ENCODE results near the gene RASSF5.

The RASSF5 gene

GRCh38 chr1:206514813-206515387 is 7.6 kb downstream of the RASSF5 start:
- Mint-ChIP-seq H3K4me3 (peak overlapping the region in 1 of 3 experiments; percentile 2), H3K27me3 (ENCODE audit: low read depth) (peaks cover 33% of the 10 kb centered on the region), H3K36me3 (ENCODE audit: low read depth) (no peaks in the 10 kb centered on the region), H3K27ac (peak overlapping the region in 2 of 3 experiments; percentile 77 to 90), H3K9me3 (no peaks in the 10 kb centered on the region), H3K4me1 (peaks cover 64% of the 10 kb centered on the region)
- TF ChIP-seq CTCF (IDR thresholded peaks at IDR 0.05; ENCODE audit: unreplicated experiment in 3 of 3) = no peak

- TF ChIP-seq CTCF (IDR thresholded peaks at IDR 0.05; ENCODE audit: unreplicated experiment in 3 of 3) = no peak
- H3K4me1 Mint-ChIP-seq = peaks cover 60% of the 10 kb centered on the region
- peaks cover 23% of the 10 kb centered on the region for H3K27me3 Mint-ChIP-seq (ENCODE audit: low read depth)
Observed at GRCh38 chr1:206516728-206516990, 9.3 kb downstream of the RASSF5 start.

GRCh38 chr1:206517784-206518183 is 10.5 kb downstream of the RASSF5 start:
- Mint-ChIP-seq H3K27ac (no peak overlapping the region), H3K9me3 (no peaks in the 10 kb centered on the region), H3K4me3 (no peak overlapping the region), H3K4me1 (peaks cover 59% of the 10 kb centered on the region), H3K27me3 (ENCODE audit: low read depth) (peaks cover 16% of the 10 kb centered on the region), H3K36me3 (ENCODE audit: low read depth) (no peaks in the 10 kb centered on the region)
- TF ChIP-seq CTCF (IDR thresholded peaks at IDR 0.05; ENCODE audit: unreplicated experiment in 3 of 3) = no peak

More at GRCh38 chr1:206516728-206516990, 9.3 kb downstream of the RASSF5 start:
- Mint-ChIP-seq H3K4me3 (no peak overlapping the region), H3K27ac (no peak overlapping the region), H3K9me3 (no peaks in the 10 kb centered on the region), H3K36me3 (ENCODE audit: low read depth) (no peaks in the 10 kb centered on the region)

- no peak for TF ChIP-seq CTCF (IDR thresholded peaks at IDR 0.05; ENCODE audit: unreplicated experiment in 3 of 3)
Observed at GRCh38 chr1:206518206-206518605, 10.9 kb downstream of the RASSF5 start.

GRCh38 chr1:206518743-206519142 is 11.4 kb downstream of the RASSF5 start:
- Mint-ChIP-seq H3K27me3 (ENCODE audit: low read depth) (peaks cover 16% of the 10 kb centered on the region), H3K9me3 (no peaks in the 10 kb centered on the region), H3K4me3 (no peak overlapping the region), H3K4me1 (peaks cover 53% of the 10 kb centered on the region), H3K27ac (peak overlapping the region in 1 of 3 experiments; percentile 38), H3K36me3 (ENCODE audit: low read depth) (no peaks in the 10 kb centered on the region)
- no peak for TF ChIP-seq CTCF (IDR thresholded peaks at IDR 0.05; ENCODE audit: unreplicated experiment in 3 of 3)

More at GRCh38 chr1:206518206-206518605, 10.9 kb downstream of the RASSF5 start:
- H3K4me3 Mint-ChIP-seq = no peak overlapping the region
- H3K27ac Mint-ChIP-seq = no peak overlapping the region
- no peaks in the 10 kb centered on the region for H3K9me3 Mint-ChIP-seq
- peaks cover 58% of the 10 kb centered on the region for H3K4me1 Mint-ChIP-seq
- no peaks in the 10 kb centered on the region for H3K36me3 Mint-ChIP-seq (ENCODE audit: low read depth)
- H3K27me3 Mint-ChIP-seq (ENCODE audit: low read depth) = peaks cover 16% of the 10 kb centered on the region

- H3K4me3 Mint-ChIP-seq = no peak overlapping the region
- peaks cover 32% of the 10 kb centered on the region for H3K4me1 Mint-ChIP-seq
- H3K36me3 Mint-ChIP-seq (ENCODE audit: low read depth) = no peaks in the 10 kb centered on the region
- TF ChIP-seq CTCF (IDR thresholded peaks at IDR 0.05; ENCODE audit: unreplicated experiment in 3 of 3) = no peak
- H3K27ac Mint-ChIP-seq = no peak overlapping the region
- H3K27me3 Mint-ChIP-seq (ENCODE audit: low read depth) = peaks cover 16% of the 10 kb centered on the region
- no peaks in the 10 kb centered on the region for H3K9me3 Mint-ChIP-seq
Observed at GRCh38 chr1:206521127-206521526, 13.8 kb downstream of the RASSF5 start.
